ENCODE measurements around the gene GAL3ST2.

DNA sequence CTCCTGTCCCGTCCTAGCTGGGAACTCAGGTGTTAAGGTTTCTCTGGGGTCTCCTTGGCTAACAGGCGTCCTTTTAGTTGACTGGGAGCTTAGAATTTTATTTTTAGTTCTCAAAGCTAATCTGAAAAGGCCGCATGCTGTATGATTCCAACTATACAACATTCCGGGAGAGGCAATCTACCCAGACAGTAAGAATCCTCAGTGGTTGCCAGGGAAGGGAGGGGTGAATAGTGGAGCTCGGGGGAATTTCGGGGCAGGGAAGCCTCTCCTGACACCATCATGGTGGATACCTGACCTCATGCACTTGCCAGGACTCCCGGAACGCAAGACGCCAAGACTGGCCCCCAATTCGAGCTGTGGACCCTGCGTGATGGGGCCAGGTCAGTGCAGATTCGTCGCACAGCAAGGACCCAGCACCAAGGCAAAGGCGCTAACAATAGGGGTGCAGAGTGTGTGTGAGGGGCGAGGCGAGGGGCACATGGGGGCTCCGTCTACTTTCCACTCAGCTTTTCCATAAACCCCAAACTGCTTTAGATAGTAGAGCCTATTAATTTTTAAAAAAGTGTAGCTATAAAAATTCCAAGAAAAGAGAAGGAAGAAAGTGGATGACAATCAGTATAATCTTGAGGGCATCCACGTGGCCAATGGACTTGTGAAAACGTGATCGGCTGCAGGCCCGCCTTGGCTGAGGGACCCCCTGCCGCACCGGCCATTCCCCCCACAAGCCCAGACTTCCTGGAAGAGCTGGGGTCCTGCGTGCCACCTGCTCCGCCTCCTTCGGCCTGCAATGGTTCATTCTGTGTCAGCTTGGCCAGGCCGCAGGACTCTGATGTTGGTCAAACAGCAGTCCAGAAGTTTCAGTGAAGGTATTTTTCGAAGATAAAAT lies 64.8 kb downstream of the GAL3ST2 start:
- TF ChIP-seq, protein P1, sequence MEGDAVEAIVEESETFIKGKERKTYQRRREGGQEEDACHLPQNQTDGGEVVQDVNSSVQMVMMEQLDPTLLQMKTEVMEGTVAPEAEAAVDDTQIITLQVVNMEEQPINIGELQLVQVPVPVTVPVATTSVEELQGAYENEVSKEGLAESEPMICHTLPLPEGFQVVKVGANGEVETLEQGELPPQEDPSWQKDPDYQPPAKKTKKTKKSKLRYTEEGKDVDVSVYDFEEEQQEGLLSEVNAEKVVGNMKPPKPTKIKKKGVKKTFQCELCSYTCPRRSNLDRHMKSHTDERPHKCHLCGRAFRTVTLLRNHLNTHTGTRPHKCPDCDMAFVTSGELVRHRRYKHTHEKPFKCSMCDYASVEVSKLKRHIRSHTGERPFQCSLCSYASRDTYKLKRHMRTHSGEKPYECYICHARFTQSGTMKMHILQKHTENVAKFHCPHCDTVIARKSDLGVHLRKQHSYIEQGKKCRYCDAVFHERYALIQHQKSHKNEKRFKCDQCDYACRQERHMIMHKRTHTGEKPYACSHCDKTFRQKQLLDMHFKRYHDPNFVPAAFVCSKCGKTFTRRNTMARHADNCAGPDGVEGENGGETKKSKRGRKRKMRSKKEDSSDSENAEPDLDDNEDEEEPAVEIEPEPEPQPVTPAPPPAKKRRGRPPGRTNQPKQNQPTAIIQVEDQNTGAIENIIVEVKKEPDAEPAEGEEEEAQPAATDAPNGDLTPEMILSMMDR (IDR thresholded peaks at IDR 0.05) = no peak
- TF ChIP-seq POLR2A (IDR thresholded peaks at IDR 0.05) = no peak

Data from Peyer's patch (tissue), 4 donors.